ENCODE data around the gene TUBGCP3.
"Not testable (repeated sequence)": the region's sequence is repeated elsewhere in the genome, so short reads cannot be mapped to it uniquely, and the experiment has no call there.

The TUBGCP3 gene

DNA sequence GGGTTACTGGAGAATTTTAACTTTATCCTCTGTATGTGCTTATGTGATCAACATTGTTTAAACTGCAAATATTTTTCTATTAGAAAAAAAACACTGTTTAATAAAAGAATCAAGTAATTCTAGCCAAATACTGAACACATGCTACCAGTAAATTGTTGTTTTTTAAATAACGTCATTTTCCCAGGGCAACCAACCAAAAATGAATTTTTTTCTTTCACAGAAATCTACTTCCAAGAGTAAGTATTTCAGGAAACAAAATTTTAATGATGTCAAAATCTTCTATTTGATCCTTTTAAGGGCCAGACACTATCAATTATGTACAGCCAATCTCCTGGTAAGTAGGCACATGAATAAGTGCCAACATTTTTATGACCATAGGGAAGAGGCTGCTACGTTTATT lies 57.1 kb downstream of the TUBGCP3 start:
- DNase-seq (ENCODE audit: low read depth), result no peak

DNA sequence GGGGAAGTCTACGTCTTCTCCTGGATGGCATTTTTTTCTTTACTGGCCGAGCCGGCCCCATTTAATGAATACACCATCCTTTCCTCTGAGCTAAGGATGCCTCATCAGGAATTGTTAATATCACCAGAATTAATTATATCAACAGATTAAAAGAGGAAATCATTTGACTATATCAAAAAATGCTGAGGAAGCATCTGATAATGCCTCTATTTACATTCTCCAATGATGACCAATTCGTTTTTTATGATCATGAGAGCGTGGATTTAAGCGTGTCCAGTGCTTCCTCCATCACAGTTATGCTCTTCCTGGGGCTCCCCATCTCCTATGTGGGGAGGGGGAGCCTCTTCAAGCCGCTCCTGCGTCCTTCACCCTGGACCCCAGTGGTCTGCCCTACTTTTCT lies 58.7 kb downstream of the TUBGCP3 start:
- DNase-seq (ENCODE audit: low read depth), result no peak

DNA sequence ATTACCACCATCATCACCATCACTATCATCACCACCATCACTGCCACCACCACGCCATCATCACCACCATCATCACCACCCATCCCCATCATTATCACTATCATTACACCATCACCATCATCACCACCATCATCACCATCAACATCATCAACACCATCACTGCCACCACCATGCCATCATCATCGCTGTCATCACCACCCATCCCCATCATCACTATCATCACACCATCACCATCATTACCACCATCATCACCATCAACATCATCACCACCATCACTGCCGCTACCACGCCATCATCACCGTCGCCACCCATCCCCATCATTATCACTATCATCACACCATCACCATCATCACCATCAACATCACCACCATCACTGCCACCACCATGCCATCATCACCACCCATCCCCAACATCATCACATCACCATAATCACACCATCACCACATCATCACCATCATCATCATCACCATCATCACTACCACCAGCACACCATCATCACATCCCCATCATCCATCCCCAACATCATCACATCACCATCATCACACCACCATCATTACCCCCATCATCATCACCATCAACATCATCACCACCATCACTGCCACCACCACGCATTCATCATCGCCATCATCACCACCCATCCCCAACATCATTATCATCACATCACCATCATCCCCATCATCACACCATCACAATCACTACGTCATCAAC lies 61.7 kb downstream of the TUBGCP3 start:
- DNase-seq (ENCODE audit: low read depth), result no peak

DNA sequence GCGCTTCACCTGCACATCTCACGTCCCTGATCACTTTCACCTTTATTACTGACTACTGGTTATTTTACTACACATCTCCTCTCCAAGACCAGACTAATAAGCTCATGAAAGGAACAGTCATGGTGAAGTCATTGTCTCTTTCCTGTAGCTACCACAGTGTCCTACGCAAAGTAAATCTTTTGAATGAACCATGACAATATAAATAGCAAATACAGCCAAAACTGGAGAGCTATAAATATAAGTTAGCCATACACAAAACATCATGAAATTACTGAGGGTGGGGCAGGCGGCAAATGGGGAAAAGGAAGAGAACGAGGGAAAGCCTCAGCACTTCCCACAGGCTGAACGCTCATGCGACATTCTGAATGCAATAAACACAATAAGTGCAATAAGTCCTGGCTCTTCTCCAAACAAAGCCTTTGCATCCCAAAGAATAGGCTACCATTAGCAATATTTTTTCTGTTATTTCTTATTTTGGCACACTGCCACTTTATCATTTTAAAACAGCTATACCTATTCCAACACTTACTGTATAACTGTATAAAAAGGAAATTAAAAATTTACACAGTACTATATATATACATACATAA lies 62.5 kb downstream of the TUBGCP3 start:
- DNase-seq (ENCODE audit: low read depth), result no peak

DNA sequence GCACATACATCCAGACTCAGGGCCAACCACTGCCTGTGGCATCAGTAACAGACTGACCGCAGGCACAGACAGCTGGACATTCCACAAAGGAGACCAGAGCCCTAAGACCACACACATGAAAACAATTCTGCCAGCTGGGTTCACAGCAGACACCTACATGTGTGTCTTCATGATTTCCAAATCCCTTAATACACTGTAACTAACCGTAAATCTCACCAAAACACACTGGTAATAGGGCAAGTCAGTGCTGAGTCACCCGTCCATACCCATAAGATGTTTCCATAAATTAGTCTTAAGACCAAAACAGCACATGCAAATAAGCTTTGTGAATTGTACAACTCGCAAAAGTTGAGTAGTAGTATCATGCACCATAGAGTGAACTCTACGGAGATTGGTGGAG lies 65.4 kb downstream of the TUBGCP3 start:
- DNase-seq (ENCODE audit: low read depth), result no peak

DNA sequence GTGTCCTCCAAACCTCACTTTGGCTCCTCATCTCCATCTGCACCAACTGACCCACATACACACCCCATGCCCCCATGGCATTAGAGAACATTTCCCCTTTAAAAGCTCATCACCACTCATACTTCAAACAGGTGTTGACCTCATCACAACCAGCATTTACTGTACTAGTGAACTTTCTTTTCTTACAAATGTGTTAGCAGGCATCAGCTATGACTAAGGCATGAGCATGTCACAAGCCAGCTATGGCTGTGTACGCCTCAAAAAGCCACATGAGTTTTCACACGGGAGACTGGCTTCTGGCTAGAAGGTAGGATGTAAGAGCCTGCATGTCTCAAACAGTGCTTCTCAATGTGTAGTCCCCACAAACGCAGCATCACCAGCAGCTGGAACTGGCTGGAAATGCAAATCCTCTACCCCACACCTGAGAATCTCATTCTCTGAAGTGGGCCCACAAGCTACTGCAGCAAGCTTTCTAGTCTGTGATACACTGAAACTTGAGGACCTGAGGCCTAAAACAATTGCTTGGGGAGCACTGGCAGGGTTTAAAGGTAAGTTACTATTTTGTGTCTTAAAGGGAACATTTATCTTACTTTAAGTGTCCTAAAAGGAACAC lies 66.8 kb downstream of the TUBGCP3 start:
- DNase-seq (ENCODE audit: low read depth), result no peak

DNA sequence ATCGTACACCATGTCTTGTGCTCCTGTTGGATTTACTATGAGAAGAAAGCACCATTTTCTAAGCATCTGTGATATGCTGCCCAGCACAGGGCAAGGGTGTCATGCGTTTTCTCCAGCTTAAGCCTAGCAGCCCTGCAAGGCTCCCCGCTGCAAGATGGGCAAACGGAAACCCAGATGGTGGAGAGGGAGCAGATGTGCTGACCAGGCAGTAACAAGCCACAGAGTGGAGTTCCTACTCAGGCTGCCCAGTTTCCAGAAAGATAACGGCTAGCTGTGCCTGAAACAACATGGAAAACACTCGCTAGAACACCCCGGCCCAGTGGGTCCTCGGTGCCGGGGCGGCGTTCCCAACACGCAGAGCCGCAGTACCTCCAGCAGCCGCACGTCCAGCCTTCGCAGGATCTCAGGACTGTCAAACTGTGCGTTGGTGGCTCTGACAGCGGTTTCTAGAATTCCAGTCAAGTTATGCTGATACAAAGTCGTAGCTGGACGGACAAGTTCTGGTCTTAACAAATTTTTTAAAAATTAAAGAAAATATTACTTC lies 68.4 kb downstream of the TUBGCP3 start:
- DNase-seq (ENCODE audit: low read depth), result no peak

DNA sequence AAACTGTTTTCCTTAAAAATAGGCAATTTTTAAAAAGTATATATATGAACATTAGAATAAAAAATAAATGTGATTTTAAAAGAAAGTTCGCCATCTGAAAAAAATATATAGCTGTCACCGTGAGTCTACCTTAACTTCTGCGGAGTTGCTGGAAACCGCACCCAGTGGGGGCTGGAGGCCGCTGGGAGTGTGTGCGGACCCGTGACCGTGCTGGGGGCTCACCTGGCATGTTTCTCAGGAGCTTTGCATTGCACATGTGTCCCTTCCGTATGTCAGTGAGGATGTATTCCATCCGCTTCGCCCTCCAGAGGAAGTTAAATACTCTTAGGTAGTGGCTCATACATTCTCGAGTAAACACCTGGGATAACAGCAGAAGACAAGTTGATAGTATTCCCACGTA lies 71.7 kb downstream of the TUBGCP3 start:
- DNase-seq (ENCODE audit: low read depth), result no peak

DNA sequence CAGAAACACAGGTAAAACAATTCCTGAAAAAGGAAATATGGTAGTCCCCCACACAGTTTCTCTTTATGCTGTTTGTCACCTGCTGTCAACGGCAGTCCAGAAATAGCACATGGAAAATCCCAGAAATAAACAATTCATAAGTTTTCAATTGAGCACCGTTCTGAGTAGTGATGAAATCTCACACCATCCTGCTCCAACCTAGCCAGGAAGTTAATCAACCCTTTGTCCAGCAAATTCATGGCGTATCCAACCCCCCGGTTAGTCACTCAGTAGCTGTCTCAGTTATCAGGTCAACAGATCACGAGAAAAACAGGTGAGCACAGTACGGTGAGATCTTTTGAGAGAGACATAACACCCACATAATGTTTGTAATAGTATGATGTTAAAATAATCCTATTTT lies 74.2 kb downstream of the TUBGCP3 start:
- DNase-seq (ENCODE audit: low read depth), result no peak

DNA sequence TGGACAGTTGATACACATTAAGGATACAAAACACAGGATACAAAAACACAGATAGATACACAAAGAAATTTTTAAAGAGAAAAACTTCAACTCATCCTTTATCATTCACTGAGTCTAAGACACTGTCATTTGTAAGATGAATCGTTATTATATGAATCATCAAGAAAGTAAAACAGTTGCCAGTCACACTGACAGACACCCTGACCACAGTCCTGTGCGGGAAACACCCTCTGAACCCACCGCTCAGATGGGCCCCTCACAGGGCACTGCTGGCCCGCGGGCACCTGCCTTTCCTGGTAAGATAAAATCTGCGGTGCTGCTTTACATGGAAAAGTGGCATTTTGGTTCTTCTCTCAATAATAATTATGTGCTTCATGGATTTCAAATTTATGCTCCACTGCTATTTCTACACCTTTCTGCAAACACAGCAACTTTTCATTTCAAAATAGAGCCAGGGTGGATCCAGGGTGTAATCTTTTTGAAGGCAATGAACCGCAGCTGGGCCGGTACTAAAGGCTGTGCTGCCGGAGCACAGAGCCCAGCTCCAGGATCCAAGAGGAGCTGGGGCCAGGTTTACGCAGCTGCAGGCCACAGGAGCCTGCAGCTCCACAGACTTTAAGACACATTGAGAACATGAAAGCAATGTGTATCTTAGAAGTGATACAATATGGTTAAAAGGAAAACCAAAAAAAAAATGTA lies 76.8 kb downstream of the TUBGCP3 start:
- no peak for DNase-seq (ENCODE audit: low read depth)

DNA sequence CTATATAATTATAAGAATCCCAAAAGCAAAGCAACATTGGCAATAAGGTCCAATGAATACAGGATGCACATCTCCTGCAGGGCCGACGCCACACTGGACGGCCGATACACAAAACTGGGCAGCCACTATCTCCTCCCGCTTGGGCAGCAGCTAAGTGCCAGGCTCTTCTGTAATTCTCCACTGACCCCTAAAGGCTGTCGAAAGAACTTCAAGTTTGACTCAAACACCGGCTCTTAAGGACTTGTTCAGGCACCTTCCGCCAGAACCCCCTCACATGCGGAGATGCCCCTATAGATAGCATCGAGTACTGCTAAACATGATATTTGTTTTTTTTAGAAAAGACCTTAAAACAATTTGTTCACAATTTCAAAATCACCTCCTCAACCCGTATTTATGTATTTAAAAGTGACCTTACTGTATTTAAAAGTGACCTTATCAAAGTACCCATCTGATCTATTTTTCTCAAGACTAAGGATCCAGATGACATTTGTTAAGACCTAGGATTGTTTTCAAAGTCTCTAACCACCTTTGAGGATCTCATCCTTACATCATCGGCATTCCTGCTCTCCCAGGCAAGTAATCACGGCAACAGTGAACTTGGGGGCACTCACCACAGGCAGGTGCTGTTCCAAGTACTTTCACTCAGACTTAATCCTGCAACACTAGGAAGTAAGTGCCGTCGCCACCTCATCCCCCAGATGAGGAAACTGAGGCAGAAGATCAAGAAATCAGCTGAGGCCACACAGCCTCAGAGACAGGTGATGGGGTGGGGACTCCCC lies 77.8 kb downstream of the TUBGCP3 start:
- peak; percentile 63 for DNase-seq (ENCODE audit: low read depth)

DNA sequence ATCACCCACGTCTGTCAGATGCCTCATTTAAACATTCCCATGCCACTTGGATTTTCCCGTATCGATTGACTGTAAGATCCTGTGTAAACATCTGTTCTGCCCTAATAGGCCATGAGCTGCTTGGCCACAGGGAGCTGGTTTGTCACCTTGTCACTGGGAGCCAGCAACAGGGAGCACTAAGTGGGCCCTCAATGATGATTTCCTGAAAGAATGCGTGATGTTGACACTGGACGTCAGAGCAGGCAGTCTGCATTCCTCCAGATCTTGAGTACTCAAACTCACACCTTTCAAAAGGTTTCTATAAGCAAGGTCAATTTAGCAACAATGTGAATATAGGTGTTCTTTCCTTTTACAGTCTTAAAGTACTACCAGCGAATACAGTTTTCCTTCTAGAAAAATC lies 78.8 kb downstream of the TUBGCP3 start:
- DNase-seq (ENCODE audit: low read depth), result no peak

DNA sequence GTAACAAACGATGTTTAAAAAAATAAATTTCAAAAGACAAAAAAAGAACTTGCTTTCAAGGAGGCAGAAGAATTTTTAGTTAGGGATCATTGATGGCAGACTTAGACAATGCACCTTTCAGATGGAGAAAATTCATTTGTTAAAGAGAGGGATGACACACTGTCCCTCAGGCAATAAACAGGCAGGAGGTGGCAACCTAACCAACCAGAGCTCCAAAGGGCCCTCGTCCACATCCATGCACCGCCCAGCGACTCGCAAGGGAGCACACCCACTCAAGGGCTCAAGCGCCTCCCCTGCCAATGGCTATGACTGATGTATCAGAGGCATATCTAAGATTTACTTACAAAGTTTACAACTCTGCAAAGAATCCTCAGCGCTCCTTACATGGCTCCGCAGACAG lies 81.9 kb downstream of the TUBGCP3 start:
- DNase-seq (ENCODE audit: low read depth), result no peak

DNA sequence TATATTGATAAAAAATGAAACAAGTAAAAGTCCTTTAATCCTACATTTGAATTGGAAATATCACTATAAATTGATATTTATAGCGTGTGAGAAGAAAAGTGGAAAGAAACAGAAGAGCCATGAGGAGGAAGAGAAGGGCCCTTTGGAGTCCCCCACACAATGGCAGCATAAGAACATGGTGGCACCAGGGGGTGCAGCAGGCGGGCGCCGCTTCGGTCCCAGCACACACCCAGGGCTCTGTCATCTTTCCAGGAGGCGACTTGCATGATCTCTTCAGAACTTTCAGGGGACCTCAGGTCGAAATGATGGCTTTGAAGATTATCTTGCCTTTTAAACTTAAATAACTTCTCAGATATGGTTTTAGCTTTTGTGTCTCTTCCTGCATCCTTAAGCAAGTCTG lies 91.8 kb downstream of the TUBGCP3 start:
- DNase-seq (ENCODE audit: low read depth), result no peak

DNA sequence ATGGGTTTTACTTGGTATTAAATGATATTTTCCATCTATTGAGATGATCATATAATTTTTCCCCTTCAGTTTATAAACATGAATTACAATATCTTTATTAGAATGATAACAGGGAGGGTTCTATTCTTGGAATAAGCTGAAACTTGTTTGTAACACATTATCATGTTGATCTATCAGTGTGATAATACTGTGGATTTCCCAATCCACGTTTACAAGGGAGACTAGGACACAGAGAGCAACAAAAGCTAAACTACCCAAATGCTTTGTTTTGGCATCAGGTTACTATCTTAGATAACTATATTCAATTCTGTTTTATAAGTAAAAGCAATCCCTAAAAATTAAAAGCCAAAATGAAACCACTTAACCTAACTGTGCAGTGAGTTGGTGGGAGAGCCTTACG lies 92.5 kb downstream of the TUBGCP3 start:
- no peak for DNase-seq (ENCODE audit: low read depth)

DNA sequence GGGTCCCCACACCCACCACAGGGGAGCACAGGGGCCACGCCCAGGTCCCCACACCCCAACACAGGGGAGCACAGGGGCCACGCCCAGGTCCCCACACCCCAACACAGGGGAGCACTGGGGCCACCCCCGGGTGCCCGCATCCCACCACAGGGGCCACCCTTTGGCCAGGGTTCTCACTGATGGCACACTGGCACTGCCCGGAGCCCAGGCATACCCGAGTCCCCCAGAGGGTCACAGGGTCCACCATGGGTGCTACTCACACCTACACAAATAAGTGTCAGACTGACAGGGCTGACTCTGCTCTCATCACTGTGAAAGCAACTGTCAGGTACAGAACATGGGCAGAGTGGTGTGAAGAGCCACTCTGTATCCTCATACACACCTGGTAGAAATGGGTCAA lies 98.8 kb downstream of the TUBGCP3 start:
- DNase-seq (ENCODE audit: low read depth), result no peak

DNA sequence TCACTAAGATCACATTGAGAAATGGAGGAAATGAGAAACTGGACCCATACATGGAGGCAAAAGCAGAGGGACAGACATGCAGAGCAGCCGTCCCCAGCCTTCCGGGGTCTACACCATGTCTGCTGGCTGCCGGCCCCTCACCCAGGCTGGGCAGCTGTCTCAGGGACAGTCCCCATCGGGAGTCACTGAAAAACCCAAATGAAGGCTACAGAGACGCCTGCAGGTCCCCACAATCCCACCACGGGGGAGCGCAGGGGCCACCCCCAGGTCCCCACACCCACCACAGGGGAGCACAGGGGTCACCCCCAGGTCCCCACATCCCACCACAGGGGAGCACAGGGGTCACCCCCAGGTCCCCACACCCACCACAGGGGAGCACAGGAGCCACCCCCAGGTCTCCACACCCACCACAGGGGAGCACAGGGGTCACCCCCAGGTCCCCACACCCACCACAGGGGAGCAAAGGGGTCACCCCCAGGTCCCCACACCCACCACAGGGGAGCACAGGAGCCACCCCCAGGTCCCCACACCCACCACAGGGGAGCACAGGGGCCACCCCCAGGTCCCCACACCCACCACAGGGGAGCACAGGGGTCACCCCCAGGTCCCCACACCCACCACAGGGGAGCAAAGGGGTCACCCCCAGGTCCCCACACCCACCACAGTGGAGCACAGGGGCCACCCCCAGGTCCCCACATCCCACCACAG lies 99.5 kb downstream of the TUBGCP3 start:
- not testable (repeated sequence) for DNase-seq (ENCODE audit: low read depth)

DNA sequence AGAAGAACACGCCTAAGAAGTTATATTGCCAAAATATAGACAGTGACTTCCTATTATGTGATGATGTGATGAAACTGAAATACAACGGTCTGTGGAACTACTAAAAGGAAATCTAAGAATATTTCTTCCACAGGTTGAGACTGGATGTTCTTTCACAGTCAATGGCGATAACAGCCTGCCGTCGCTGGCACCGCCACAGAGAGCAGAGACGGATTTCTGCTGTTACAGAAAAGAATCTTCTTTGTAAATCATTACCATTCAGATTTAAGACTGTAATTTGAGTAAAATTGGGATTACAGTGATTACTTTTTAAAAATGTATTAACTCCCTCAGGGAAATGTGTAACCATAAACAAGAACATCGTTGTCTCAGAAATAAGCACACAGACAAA lies 100.8 kb downstream of the TUBGCP3 start:
- DNase-seq (ENCODE audit: low read depth), result no peak

DNA sequence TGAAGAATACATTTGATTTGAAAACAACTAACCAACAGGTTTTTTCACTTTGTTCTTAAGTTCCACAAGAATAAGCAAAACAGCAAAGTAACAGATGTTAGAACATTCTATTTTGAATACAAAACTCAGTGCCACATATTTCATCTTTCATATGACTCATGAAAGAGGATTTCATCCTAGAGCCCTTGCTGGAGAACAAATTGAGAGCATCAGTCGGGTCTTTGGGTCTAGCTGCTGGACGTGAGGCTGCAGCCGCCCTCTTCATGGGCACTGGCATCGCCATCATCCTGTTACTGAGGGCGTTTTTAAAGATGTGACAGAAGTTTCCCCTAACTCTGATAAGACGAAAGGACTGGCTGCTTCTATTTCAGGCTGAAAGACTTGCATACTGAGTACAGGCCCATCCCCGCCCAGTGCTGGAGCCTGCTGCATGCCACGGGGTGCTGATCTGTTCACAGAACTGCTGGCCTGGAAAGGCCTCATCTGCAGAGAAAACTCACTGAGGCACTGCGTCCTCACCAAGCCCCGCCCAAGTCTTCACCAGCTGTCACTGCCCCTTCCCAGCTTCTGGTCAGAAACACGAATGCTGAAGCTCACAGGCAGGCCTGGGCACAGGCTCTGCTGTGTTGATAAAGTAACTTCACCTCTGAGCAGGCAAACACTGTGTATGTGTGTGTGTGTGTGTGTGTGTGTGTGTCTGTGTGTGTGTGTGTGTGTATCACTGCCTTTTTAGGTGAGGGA lies 101.4 kb downstream of the TUBGCP3 start:
- DNase-seq (ENCODE audit: low read depth), result no peak

DNA sequence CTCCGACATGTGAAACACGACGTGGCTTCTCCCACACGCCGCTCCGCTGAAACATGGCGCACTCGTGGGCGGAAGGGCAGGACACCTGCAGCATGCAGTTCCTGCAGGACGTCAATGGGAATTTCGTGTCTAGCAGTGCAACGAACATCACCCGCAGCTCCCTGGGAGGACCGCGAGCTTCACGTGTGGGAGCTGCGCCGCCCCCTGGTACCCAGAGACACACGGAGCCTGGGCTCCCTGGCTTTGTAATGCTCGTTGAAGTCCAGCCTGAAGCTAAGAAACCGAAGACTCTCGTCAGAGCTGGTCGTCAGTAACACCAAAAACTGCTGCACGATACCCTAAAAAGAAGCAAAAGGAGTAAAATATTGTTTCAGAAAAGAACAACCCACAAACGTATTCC lies 102.1 kb downstream of the TUBGCP3 start:
- not testable (repeated sequence) for DNase-seq (ENCODE audit: low read depth)

DNA sequence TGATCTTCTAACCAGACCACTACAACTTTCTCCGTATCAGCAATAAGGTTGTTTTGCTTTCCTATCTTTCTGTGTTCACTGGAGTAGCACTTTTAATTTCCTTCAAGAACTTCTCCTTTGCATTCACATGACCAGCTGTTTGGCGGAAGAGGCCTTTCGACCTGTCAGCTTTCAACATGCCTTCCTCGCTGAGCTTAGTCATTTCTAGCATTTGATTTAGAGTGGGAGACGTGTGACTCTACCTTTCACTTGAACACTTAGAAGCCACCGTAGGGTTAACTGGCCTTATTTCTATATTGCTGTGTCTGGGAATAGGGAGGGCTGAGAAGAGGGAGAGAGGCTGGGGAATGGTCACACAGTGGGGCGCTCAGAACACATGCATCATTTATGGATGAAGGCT lies 104.7 kb downstream of the TUBGCP3 start:
- no peak for DNase-seq (ENCODE audit: low read depth)

Data from fibroblast of the conjunctiva (primary cell).